HG02973 (cell line): ENCODE measurements around the gene CHST6.
"Not testable (repeated sequence)": the region's sequence is repeated elsewhere in the genome, so short reads cannot be mapped to it uniquely, and the experiment has no call there.

Experiments used
- ATAC-seq: cut with Tn5 transposase; IDR thresholded peaks from one replicate; pipeline ENCODE4 v1.9.1; 2021; ENCODE audit warnings: moderate library complexity; ENCODE audit not compliant: unreplicated experiment

Gene CHST6

GRCh38 chr16:75495076-75495674 lies at the start of gene CHST6:
CHST6 (minus strand) TSS chr16:75495441; CDS start chr16:75479828, 15,613 bp downstream.
- peak; percentile 46 for ATAC-seq

- ATAC-seq = not testable (repeated sequence)
Measured at GRCh38 chr16:75542462-75542861, 47.2 kb upstream of the CHST6 start.

GRCh38 chr16:75541236-75541635 lies 46.0 kb upstream of the CHST6 start:
- ATAC-seq = no peak

- not testable (repeated sequence) for ATAC-seq
Measured at GRCh38 chr16:75538882-75539565, 43.8 kb upstream of the CHST6 start.

- no peak for ATAC-seq
Measured at GRCh38 chr16:75537776-75538175, 42.5 kb upstream of the CHST6 start.

- ATAC-seq = no peak
Measured at GRCh38 chr16:75535901-75536300, 40.7 kb upstream of the CHST6 start, which contains the start of gene CHST5. CHST5 (minus strand) TSS chr16:75536108; CDS start chr16:75530384, 5,724 bp downstream.

- ATAC-seq = no peak
Measured at GRCh38 chr16:75535211-75535843, 40.1 kb upstream of the CHST6 start.

- ATAC-seq = no peak
Measured at GRCh38 chr16:75534560-75535205, 39.4 kb upstream of the CHST6 start.

GRCh38 chr16:75532791-75533190 lies 37.5 kb upstream of the CHST6 start:
- ATAC-seq = no peak

- no peak for ATAC-seq
Measured at GRCh38 chr16:75532142-75532765, 37.0 kb upstream of the CHST6 start.

GRCh38 chr16:75529959-75530358 lies 34.7 kb upstream of the CHST6 start:
- ATAC-seq = no peak

- no peak for ATAC-seq
Measured at GRCh38 chr16:75529056-75529905, 34.0 kb upstream of the CHST6 start.

- ATAC-seq = no peak
Measured at GRCh38 chr16:75527825-75528299, 32.6 kb upstream of the CHST6 start.

GRCh38 chr16:75526032-75526790 lies 31.0 kb upstream of the CHST6 start:
- ATAC-seq = no peak

- no peak for ATAC-seq
Measured at GRCh38 chr16:75519175-75519574, 23.9 kb upstream of the CHST6 start.

- ATAC-seq = peak; percentile 31
Measured at GRCh38 chr16:75516189-75516966, 21.1 kb upstream of the CHST6 start.

GRCh38 chr16:75514296-75514695 lies 19.1 kb upstream of the CHST6 start:
- ATAC-seq = no peak

GRCh38 chr16:75506574-75506973 lies 11.3 kb upstream of the CHST6 start:
- no peak for ATAC-seq

- no peak for ATAC-seq
Measured at GRCh38 chr16:75506107-75506506, 10.9 kb upstream of the CHST6 start.
